HG02763 (cell line): ENCODE data around the gene ANKRD13D.
"Not testable (repeated sequence)": the region's sequence is repeated elsewhere in the genome, so short reads cannot be mapped to it uniquely, and the experiment has no call there.

Experiments
- ATAC-seq: cut with Tn5 transposase; IDR thresholded peaks from one replicate; pipeline ENCODE4 v1.9.1; 2021; ENCODE audit warnings: mild to moderate bottlenecking, moderate library complexity; ENCODE audit not compliant: unreplicated experiment

The ANKRD13D gene

DNA sequence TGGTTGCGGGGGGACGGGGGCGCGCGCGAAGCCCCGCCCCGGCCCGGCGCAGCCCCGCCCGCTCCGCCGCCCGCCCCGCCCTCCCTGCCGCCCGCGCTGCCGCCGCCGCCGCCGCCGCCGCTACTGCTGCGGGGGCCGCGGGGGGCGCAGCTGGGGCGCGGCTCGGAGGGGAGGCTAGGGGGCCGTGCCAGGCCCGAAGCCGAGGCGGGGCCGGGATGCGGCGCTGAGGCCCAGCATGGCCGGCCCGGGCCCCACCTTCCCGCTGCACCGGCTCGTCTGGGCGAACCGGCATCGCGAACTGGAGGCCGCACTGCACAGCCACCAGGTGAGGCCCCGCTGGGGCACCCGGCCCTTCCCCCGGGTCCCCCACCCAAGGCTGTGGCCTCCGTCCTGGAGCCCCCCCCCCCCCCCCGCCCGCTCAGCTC is at the start of gene ANKRD13D:
Gene ANKRD13D, plus strand, starts transcription at position 78 of the 425 bp plus-strand sequence. Its CDS starts 158 bp downstream, at position 236.
- no peak for ATAC-seq

DNA sequence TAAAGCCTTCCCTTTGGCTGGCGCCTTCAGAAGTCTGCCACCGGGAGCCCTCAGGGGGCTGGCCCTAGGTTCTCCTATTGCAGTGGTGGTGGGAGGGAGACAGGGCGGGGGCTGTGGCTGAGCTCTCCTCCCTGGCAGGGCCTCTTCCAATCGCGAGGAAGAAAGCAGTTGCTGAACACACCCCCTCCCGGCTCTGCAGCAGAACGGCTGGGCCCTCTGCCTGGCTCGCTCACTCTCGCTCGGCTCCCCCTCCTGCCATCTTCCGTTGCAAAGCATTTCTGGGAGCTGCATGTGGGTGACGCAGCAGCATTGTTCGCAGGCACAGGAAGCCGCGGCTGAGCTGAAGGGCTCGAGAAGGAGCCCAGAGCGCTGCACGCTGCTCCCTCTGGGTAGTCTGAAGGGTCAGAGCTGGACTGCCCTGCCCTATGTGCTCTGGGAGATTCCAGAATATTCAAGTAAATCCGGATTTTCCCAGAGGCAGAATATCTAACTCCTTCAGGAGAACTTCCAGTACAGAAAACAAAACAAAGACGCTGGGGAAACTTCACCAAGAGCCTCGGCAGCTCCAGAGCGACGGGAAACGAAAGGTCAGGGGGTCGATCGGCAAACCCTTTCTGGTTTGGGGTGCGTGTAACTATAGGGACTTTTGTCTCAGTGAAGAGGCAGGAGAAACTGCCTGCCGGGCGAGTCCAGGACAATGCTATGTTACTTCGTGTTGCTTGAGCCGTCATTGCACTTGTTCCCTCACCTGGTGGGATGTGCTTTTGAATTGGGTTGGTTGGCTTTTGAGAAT is 49.1 kb upstream of the ANKRD13D start:
- ATAC-seq, result peak; percentile 88

DNA sequence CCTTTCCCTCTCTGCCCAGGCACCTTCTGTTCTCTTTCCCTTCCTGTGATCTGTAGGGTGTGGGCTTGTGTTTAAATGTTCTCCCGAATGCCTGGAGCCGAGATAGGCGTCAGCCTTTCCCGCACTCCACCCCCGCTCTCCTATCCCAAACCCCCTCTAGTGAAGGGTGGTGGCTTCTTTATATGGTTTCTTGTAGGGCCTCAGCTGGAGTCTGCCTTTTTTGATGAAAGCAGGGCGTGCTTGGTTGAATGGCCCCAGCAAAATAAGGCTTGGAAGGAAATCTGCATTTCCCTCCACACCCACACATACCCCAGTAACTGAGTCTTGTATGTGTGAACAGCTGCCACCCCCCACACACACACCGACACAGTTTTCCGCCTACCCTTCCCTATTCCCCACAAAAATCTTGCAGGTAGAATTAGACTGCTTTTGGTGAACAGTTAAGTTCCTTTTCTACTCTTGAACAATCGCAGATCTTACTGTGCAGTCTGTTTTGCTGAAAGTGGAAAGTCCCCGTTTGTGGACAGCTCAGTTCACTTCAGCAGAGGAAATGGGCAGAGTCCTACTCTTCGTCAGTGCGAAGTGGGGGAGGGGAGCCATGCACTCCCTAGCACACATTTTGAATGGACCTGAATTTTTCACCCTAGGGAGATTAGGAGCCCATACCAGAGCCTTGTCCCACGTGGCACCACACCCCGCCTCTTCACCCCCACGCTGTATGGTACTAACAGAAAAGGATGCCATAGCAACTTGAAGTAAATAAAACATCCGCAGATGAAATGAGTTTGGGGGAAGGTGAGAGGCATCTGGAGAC is 48.3 kb upstream of the ANKRD13D start:
- ATAC-seq, result no peak

DNA sequence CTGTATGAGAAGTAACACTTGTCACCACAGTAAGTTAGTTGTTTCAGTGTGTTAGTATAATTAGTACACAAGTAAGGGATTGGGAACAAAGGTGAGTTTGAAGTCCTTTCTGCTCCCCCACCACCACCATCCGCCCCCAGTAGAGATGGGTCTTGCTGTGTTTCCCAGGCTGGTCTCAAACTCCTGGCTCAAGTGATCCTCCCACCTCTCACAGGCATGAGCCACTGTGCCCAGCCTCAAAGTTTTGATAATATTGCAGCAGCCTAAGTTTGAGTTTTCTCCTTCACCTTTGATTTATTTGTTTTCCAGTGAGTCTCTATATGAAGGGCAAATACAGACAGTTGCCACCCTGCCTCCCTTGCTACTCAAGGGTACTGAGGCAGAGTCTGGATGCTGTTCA is 46.6 kb upstream of the ANKRD13D start:
- no peak for ATAC-seq

DNA sequence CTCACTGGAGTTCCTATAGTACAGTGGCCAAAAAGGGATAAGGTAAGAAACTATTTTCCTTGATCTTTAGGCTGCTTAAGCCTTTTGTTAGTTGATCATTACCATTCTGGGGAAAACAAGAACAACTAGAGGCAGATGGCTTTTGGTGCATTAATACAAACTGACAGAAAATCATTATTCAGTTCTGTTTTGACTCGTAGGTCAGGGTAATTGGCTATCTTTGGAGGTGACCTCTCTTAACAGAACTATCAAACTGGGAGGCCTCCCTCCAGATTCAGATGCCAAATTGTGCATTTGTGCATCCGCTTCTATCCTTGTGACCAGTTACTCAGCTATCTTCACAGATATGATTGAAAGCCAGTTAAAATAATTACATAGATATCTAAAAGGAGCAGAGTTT is 46.1 kb upstream of the ANKRD13D start:
- ATAC-seq, result no peak

DNA sequence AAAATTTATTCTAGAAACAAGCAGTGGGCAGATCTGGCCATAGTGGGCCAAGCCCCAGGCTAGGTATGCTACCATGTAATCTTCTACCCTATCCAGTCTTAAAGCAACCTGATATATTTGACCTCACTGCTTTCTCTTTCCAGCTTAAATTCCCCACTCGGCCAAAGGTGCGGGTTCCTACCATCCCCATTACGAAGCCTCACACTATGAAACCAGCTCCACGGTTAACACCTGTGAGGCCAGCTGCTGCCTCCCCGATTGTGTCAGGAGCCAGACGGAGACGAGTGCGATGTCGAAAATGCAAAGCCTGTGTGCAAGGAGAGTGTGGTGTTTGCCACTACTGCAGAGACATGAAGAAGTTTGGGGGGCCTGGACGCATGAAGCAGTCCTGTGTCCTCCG is 44.1 kb upstream of the ANKRD13D start:
- no peak for ATAC-seq

DNA sequence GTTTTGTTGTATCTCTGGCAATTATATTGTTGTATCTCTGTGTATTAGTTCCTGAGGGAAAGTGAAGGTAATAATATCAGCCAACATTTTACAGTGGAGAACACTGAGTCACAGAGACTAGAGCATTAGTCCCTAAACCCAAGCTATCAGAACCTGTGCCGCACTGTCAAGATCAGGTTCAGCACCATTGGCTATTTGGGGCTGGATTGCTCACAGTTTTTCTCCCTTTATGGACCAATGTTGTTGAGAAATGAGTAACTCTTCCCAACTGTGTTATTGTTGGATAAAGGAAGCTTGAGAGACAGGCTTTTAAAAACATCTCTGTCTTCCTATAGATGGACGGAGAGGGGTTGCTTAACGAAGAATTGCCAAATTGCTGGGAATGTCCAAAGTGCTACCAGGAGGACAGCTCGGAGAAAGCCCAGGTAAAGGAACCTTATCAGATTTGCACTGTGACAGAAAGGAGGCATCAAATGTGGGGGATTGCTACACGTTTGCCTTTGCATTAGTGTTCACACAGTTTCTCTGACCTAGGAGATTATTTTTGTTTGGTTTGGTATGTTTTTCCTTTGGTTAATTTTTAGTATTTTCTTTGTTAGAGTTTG is 41.1 kb upstream of the ANKRD13D start:
- no peak for ATAC-seq

DNA sequence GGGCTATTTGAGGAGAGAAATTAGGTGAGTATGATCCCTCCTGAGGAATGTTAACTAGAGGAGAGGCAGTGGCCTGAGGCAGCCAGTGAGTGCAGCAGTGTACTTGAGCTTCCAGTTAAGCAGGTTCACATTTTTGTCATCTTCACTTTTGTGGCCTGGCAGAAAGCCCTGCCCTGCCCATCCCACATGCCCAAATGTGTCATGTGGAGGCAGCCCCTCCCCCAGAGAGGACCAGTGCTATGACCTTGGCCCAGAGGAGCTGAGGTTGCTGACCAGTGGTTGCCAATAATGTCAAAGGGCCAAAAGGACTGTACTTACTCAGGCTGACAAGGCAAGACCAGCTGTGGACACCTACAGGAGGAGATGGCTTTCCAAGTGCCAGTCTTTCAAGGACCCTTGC is 40.5 kb upstream of the ANKRD13D start:
- no peak for ATAC-seq

DNA sequence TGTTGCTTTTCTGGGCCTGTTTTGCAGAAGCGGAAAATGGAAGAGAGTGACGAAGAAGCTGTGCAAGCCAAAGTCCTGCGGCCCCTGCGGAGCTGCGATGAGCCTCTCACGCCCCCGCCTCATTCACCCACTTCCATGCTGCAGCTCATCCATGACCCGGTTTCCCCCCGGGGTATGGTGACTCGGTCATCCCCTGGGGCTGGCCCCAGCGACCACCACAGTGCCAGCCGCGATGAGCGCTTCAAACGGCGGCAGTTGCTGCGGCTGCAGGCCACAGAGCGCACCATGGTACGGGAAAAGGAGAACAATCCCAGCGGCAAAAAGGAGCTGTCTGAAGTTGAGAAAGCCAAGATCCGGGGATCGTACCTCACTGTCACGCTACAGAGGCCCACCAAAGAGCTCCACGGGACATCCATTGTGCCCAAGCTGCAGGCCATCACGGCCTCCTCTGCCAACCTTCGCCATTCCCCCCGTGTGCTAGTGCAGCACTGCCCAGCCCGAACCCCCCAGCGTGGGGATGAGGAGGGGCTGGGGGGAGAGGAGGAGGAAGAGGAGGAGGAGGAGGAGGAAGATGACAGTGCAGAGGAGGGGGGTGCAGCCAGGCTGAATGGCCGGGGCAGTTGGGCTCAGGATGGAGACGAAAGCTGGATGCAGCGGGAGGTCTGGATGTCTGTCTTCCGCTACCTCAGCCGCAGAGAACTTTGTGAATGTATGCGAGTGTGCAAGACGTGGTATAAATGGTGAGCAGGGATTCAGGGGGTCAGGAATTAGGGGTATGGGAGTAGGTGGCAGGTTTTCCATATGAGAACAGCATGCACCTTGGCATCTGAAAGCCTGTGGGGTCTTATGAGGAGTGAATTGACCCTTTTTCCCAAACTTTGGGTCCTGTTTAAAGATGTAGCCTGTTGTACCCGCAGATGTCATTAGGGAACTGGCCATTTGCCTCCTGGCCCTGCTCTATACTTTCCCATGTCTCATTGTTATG is 38.8 kb upstream of the ANKRD13D start:
- no peak for ATAC-seq

DNA sequence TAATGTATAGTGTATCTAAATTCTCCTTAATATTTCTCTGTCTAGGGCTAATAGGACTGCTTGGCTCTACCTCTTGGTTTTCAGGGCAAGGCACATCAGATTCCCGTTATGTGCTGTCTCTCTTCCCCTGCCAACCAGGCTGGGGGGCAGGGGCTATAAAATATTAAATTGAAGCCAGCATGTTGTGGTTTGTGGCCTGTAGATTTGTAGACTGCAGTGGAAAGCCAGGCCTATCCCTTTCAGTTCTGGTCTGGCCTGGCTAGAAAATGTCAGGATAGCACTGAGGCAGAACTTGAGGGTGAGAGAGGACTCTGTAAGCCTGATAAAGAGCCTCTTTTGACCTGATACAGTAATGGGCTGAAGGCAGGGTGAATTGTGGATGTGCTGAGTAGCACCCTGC is 37.3 kb upstream of the ANKRD13D start:
- ATAC-seq, result no peak

DNA sequence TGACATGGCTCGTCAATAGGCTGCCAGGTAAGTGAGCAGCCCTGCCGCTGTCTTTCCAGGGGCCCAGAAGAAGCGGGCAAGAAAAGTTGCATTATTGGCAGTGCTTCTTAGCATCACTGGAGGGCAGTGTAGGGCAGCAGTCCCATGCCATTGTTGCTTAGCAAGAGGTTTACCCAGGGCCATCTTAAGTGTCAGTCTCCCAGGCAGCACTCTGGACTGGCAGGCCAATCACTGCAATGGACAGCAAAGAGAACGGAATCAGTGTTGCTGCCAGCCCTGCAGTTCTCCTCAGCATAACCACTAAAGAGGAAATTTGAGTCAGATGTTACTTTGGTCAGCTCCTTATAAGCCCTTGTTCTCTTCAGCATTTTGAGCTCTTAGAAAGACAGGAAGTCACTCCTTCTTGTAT is 36.3 kb upstream of the ANKRD13D start:
- ATAC-seq, result no peak

DNA sequence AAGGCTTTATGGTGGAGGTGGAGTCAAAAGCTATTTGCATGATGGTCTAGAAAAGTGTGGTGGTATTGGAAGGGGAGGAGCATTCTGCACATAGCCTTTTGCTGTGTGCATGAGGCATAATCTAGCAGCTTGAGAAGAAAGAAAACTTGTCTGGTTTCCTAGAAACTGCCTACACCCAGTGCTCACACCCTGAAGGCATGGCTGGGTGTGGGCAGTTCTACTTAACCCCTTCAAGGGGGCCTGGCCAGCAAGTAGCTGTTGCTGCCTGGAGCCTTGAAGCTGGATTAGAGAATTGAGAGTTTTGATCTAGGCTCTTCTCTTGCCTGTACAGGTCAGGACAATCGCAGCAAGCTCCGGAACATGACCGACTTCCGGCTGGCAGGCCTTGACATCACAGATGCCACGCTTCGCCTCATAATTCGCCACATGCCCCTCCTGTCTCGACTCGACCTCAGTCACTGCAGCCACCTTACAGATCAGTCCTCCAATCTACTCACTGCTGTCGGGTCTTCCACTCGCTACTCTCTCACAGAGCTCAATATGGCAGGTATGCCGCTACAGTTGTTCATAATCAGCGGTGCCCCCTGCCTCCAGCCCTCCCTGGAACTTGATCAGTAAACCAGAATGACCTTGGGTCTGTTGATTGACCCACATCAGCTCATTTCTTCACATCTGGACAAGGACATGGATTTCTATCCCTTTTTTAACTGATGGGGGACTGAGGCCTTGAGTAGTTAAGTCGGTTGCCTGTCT is 35.1 kb upstream of the ANKRD13D start:
- ATAC-seq, result no peak

DNA sequence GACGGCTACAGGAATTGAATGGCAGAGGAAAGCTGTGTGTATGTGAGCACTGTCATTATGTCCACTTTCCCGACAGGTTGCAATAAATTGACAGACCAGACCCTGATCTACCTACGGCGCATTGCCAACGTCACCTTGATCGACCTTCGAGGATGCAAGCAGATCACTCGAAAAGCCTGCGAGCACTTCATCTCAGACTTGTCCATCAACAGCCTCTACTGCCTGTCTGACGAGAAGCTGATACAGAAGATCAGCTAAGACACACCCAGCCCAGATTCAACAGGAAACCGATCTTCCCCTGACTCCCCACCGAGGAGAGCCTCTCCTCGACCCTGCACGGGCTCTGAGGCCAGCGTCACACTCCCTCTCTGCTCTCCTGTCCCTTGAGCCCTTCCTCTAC is 34.3 kb upstream of the ANKRD13D start:
- no peak for ATAC-seq

DNA sequence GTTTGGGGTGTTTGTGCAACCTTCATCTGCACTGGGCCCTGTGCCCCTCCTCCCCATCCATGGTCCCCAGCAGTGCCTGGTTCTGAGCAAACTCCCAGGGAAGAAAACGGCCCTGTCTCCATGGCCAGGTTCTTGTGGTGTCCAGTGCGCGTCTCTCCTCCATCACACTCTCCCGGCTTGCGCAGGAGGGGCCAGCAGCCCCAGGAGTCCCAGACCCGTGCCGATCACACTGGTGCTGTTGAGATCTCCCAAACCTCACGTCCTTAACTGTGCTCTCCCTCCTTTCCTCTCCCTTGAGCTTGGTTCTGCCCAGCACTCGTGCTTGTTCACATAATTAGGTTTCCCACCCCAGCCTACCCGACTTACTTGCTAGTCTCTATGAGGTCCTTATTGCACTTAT is 33.8 kb upstream of the ANKRD13D start:
- no peak for ATAC-seq

DNA sequence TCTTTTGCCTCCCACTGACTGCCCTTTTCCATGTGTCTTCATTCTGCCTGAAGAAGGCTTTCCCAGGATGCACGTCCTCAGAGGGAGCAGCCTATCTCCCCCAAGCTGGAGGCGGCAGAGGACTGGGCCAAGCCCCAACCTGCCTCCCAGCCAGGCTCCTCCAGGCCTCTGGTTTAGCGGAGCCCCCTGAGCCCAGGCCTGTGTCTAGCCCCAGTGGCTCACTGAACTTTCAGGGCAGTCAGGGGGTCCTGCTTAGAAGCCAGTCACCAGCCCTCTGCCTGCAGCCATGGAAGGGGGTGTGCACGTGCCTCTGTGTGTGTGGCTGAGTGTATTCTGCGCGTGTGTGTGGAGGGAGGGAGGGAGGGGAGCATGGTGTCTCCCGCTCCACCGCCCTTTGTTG is 33.2 kb upstream of the ANKRD13D start:
- no peak for ATAC-seq

DNA sequence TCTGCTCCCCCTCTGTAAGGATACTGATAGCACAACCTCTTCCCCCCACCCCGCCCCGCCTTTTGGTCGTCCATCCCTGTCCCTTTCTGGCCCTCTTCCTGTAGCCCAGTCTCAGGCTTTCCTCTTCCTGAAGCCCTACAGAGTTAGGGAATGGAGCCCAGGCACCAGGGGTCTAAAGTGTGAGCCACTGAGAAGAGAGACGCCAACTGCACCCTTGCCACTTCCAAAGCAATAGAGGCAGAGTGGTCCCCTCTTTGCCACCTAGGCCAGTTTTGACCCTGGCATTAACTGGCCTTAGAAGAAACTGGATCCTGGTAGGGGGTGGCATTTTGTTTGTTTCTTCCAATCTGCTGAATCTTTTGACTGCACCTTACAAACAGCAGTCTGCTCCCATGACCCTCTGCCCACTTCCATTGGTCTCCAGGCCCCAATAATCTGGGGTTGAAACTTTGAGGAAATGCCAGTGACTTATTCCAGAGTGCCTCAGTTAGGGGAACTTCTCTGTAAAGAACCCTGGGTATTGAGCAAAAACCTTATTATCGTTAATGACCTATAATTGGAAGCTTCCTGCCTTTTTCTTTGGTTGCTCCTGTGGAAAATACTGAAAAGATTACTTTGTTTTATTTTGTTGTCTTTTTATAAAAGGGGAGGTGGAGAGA is 32.5 kb upstream of the ANKRD13D start:
- no peak for ATAC-seq

DNA sequence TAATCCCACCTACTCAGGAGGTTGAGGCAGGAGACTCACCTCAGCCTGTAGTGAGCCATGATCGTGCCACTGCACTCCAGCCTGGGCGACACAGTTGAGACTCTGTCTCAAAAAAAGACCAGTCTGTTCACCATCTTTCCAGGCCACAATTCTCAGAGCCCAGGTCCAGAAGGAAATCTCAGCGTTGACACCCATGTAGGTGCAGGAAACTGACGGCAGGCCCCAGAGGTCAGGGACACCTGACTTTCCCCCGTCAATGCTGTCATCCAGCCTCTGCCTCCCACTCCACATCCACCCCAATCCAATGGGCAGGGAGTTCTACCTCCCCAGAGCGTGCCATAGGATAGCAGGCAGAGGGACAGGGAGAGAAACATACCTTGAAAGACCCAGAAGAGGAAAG is 28.7 kb upstream of the ANKRD13D start:
- no peak for ATAC-seq

DNA sequence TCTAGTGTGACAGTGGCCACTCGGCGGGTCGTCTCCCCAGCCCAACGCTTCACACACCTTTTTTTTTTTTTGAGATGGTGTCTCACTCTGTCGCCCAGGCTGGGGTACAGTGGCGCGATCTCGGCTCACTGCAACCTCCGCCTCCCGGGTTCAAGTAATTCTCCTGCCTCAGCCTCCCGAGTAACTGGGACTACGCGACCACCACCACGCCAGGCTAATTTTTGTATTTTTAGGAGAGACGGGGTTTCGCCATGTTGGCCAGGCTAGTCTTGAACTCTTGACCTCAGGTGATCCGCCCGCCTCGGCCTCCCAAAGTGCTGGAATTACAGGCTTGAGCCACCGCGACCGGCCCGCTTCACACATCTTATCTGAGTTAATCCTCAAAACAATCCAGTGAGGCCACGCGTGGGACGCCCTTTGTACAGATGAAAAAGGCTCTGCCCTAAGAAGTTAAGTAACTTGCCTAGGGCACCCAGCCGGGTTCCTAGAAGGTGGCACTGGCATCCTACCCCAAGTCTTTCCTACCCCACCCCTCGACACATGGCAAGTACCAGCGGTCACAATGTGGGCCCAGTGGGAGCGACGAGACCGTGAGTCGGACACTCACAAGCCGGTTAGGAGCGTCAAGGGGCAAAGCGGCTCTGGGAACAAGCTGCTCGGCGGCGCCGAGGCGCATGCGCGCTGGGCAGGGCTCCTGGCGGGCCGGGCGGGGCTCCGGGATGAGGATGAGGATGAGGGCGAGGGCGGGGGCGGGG is 28.0 kb upstream of the ANKRD13D start:
- ATAC-seq, result not testable (repeated sequence)

DNA sequence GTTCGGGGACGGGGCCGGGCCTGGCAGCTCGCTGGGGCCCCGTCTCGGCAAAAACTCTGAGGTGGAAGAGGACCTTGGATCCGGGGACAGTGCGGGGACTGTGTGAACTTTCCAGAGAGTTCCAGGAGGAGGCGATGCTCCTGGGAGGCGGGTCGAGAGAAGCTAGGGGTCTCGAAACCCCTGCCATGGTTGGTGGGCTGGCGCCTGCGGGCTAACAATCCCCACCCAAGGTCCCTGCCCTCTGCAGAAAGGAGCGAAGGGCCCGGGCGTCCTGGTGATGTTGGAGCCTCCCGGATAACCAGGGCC is 27.5 kb upstream of the ANKRD13D start:
- no peak for ATAC-seq
